ENCODE data around the gene SLC9C2.

GRCh38 chr1:173478094-173478674 is 124.7 kb downstream of the SLC9C2 start:
- no peak for TF ChIP-seq CTCF (IDR thresholded peaks at IDR 0.05 in 4 of 5, conservative IDR thresholded peaks at IDR 0.05 in 1 of 5)
- TF ChIP-seq POLR2A (IDR thresholded peaks at IDR 0.05): peak; percentile 22 to 34
